ENCODE results near the gene TP53BP2. TPM values are rescaled to one million over a fixed set of nuclear protein-coding genes. Genes with fewer than 3 reads are reported as not detected.
"Not testable (repeated sequence)": the region's sequence is repeated elsewhere in the genome, so short reads cannot be mapped to it uniquely, and the experiment has no call there.

Gene TP53BP2
- total RNA-seq: 10 to 100 TPM; 37.8 to 38.7 TPM

DNA sequence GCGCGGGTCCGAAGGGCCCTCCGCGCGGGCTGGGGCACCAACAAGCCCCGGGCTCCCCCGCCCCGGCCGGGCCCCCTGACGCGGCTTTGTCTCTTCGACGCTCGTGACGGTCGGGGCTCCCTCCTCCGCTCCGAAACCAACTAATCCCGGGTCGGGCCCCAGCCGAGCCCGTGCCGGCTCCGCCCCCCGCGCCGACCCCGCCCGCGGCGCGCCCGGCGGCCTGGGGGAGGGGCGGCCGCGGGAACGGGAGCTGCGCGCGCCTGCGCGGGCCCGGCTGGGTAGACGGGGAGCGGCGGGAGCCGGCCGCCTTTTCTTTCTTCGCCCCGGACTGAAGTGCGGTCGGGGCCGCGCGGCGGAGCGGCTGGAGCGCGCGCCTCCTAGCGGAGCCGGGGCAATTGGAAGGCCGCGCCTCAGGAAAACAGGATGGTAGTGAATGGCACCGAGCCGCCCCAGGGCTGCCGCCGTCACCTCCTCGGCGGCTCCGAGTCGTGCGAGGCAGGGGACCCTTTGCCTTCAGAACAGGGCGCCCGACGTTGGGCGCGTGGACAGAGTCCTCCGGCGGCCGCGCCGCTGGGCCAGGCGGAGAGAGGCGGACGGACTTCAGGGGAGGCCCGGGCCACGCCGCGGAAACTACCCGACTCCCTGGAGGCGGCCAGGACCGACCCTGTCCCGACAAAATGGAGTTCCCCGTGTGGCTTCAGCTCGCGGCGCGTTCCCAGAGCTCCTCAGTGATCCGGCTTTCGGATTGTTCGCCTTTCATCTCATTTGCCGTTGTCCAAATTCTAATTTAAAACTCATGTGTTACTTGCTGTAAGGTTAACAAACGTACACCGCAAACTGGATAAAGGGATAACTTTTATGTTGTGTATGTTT, at the start of gene TP53BP2:
TP53BP2 (minus strand) TSS at position 138 of the 873 bp plus-strand sequence. CDS start 267 bp downstream, outside the sequence.
- ChIA-PET CTCF (interaction anchor here (0.9 to 2.9 kb wide), 6 partner anchors 10 to 145 kb away, joined by 3 to 14 read pairs (median 4); no protein-coding TSS in a partner anchor), POLR2A (interaction anchor here (0.8 to 1.9 kb wide), 4 partner anchors 10 to 146 kb away, joined by 4 to 14 read pairs (median 4); no protein-coding TSS in a partner anchor)

DNA sequence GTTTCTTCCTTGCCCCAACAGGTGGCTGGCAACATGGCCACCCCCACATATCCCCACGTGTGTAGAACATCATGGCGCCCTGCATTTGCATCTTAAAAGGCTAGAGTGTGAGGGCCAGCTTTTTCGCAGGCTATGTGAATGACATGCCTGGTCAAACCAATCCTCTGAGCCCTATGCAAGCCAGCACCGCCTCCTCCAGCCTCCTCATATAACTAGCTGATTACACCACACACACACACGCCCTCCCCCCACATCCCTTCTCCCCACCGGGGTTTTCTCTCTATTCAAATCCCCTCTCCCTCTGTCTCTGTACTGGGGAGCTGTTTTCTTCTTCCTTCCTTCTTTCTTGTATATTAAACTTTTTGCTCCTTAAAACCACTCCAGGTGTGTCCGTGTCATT, 44.7 kb upstream of the TP53BP2 start:
- CTCF ChIA-PET, POLR2A ChIA-PET: not testable (repeated sequence)

- CTCF ChIA-PET, POLR2A ChIA-PET: not testable (repeated sequence)
Observed at GRCh38 chr1:223889319-223889718, 43.6 kb upstream of the TP53BP2 start.

GRCh38 chr1:223887747-223888418, 42.1 kb upstream of the TP53BP2 start:
- ChIA-PET CTCF (interaction anchor here (1.7 kb wide), 1 partner anchor 15 kb away, joined by 3 read pairs; no protein-coding TSS in a partner anchor), POLR2A (no interaction called here)

- CTCF ChIA-PET: interaction anchor here (0.6 kb wide), 1 partner anchor 927 kb away, joined by 3 read pairs; no protein-coding TSS in a partner anchor
Observed at GRCh38 chr1:223886516-223886921, 40.8 kb upstream of the TP53BP2 start.

DNA sequence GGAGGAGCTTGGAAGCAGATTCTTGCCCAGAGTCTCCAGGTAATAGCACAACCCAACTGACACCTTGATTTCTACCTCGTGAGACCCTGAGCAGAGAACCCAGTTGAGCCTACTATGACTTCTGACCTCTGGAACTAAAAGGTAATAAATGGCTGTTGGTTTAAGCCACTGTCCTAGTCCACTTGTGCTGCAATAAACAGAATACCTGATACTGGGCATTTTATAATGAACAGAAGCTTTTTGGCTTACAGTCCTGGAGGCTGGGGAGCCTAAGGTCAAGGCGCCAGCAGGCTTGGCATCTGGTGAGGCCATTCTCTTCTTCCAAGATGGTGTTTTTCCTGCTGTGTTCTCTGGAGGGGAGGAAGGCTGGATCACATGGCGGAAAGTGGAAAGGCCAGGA, 39.9 kb upstream of the TP53BP2 start:
- CTCF ChIA-PET: no interaction called here
- POLR2A ChIA-PET: no interaction called here

More at GRCh38 chr1:223886516-223886921, 40.8 kb upstream of the TP53BP2 start:
- POLR2A ChIA-PET: no interaction called here

DNA sequence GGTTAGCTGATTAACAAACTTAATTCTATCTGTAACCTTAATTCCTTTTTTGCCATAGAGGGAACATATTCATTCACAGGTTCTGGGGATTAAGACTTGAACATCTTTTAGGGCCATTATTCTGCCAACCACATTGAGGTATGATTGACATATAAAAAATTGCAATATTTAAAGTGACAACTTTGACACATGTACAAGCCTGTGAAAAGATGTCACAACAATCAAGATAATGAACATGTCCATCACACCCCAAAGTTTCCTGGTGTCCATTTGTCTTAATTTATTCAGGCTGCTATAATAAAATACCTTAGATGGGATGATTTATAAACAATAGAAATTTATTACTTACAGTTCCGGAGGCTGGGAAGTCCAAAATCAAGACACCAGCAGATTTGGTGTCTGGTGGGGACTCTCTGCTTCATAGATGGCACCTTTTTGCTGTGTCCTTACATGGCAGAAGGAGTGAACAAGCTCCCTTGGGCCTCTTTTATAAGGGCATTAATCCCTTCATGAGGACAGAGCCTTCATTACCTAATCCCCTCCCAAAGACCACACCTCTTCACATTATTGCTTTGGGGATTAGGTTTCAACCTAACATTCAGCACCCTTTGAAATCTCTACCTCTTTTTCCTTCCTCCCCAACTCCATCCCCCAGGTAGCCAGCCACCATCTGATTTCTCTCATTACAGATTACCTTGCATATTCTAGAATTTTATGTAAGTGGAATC, 33.0 kb upstream of the TP53BP2 start:
- CTCF ChIA-PET: no interaction called here

DNA sequence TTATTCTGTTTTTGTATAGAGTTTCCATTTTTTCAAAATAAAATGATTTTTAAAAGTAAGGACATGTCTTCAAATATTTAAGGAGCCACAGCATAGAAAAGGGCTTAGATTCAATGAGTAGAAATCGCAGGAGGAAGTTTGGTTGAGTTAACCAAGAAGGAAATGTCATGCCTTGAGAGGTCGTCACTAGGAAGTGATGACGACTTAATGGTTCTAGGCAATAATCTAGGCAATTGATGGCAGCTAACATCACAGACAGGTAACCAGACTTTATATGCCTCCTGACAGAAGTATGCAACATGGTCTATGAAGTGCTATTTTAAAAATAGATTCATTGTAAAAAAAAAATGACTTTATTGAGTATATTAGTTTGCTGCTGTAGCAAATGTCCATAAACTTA, 32.1 kb upstream of the TP53BP2 start:
- ChIA-PET POLR2A (no interaction called here), CTCF (no interaction called here)

More for the DNA sequence above, 33.0 kb upstream of the TP53BP2 start:
- POLR2A ChIA-PET: no interaction called here

- ChIA-PET CTCF (no interaction called here), POLR2A (no interaction called here)
Observed at GRCh38 chr1:223876590-223876989, 30.8 kb upstream of the TP53BP2 start.

DNA sequence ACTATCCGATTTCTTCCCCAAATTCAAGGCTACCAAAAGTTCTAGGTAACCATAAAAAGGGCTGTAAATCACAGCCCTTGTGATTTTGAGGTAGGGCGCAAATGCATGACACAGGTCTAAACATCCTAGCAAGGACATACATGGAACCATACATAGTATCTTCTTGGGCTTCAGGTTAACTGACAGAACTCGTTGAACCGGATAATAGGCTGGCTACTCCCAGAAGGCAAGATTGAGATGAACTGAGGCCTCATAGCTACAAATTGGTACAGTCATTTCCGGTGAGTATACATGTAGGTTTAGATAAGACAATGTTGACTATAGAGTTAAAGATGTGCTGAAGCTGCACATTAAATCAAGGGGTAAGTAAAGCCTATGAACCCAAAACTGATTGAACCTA, 27.3 kb upstream of the TP53BP2 start:
- ChIA-PET POLR2A (no interaction called here), CTCF (interaction anchor here (0.7 kb wide), 1 partner anchor 15 kb away, joined by 3 read pairs; no protein-coding TSS in a partner anchor)

GRCh38 chr1:223872308-223872901, 26.7 kb upstream of the TP53BP2 start:
- ChIA-PET POLR2A (no interaction called here), CTCF (interaction anchor here (0.7 kb wide), 1 partner anchor 15 kb away, joined by 3 read pairs; no protein-coding TSS in a partner anchor)

DNA sequence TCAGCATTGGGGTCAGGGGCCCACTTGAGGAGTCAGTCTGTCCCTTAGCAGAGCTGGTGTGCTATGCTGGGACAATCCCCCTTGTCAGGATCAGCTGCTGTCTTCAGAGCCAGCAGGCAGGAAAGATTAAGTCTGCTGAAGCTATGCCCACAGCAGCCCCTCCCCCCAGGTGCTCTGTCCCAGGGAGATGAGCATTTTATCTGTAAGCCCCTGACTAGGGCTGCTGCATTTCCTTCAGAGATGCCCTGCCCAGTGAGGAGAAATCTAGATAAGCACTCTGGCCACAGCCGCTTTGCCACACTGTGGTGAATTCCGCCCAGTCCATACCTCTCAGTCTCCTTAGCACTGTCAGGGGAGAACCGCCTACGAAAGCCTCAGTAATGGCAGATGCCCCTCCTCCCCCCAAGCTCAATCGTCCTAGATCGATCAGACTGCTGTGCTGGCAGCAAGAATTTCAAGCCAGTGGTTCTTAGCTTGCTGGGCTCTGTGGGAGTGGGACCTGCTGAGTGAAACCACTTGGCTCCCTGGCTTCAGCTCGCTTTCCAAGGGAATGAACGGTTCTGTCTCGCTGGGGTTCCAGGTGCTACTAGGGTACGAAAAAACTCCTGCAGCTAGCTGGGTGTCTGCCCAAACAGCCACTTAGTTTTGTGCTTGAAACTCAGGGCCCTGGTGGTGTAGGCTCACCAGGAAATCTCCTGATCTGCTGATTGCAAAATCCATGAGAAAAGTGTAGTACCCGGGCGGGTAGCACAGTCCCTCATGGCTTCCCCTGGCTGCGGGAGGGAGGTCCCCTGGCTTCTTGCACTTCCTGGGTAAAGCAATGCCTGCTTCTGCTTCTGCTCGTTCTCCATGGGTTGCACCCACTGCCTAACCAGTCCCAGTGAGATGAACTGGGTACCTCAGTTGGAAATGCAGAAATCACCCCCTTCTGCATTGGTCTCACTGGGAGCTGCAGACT, 25.1 kb upstream of the TP53BP2 start:
- POLR2A ChIA-PET: no interaction called here
- CTCF ChIA-PET: no interaction called here

DNA sequence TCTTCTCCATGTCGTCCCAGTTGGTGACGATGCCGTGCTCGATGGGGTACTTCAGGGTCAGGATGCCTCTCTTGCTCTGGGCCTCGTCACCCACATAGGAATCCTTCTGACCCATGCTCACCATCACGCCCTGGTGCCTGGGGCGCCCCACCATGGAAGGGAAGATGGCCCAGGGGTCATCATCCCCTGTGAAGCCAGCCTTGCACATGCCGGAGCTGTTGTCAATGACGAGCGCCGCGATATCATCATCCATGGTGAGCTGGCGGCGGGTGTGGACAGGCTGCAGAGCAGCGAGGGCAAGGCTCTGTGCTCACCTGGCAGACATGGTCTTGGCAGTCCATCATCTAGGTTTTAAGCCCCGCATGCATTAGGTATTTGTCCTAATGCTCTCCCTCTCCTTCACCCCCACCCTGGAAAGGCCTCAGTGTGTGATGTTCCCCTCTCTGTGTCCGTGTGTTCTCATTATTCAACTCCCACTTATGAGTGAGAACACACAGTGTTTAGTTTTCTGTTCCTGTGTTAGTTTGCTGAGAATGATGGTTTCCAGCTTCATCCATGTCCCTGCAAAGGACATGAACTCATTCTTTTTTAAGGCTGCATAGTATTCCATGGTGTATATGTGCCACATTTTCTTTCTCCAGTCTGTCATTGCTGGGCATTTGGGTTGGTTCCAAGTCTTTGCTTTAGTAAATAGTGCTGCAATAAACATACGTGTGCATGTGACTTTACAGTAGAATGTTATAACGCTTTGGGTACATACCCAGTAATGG, 19.0 kb upstream of the TP53BP2 start:
- CTCF ChIA-PET, POLR2A ChIA-PET: not testable (repeated sequence)

GRCh38 chr1:223864084-223864483, 18.3 kb upstream of the TP53BP2 start:
- CTCF ChIA-PET: no interaction called here
- POLR2A ChIA-PET: no interaction called here

GRCh38 chr1:223861904-223862303, 16.2 kb upstream of the TP53BP2 start:
- CTCF ChIA-PET: no interaction called here
- POLR2A ChIA-PET: no interaction called here

GRCh38 chr1:223860051-223860622, 14.4 kb upstream of the TP53BP2 start:
- POLR2A ChIA-PET: no interaction called here
- CTCF ChIA-PET: interaction anchor here (0.6 kb wide), 1 partner anchor 49 kb away, joined by 4 read pairs; no protein-coding TSS in a partner anchor

DNA sequence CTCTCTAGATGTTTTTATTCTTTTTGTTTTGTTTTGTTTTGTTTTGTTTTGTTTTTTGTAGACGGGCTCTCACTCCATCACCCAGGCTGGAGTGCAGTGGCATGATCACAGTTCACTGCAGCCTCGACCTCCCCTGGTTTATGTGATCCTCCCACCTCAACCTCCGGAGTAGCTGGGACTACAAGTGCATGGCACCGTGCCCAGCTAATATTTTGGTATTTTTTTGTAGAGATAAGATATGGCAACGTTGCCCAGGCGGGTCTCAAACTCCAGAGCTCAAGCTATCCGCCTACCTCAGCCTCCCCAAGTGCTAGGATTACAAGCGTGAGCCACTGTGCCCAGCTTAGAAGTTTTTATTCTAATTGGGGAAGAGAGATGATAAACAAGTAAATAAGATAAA, 13.3 kb upstream of the TP53BP2 start:
- ChIA-PET POLR2A (no interaction called here), CTCF (no interaction called here)

GRCh38 chr1:223856386-223856785, 10.6 kb upstream of the TP53BP2 start:
- POLR2A ChIA-PET: no interaction called here
- CTCF ChIA-PET: no interaction called here
